Astrocyte (in vitro differentiated cells and primary cell): Measurements from ENCODE around the gene BUB1B.

Source experiments
- CTCF ChIP-seq: IDR thresholded peaks from 2 replicates; pipeline ENCODE4 v1.5.1; 2011; ENCODE audit warnings: low read depth, mild to moderate bottlenecking, inconsistent platforms, low read length, moderate library complexity; ENCODE audit not compliant: insufficient read depth
- EZH2 ChIP-seq: IDR thresholded peaks from 2 replicates; pipeline ENCODE4 v1.6.1; 2012; ENCODE audit warnings: mild to moderate bottlenecking, low read length, inconsistent platforms; ENCODE audit not compliant: insufficient read depth

- TF ChIP-seq CTCF (no peak), EZH2 (no peak)
Measured at GRCh38 chr15:40226736-40227135, 65.9 kb downstream of the BUB1B start.
